Neural cell (in vitro differentiated cells): ENCODE results near the gene PDE3B. TPM values are rescaled to one million over a fixed set of nuclear protein-coding genes. Genes with fewer than 3 reads are reported as not detected.

Source experiments
- H2AFZ ChIP-seq: fragments of 200-600, 300-800 bp; sonication (generic), shearing (Covaris generic); 2 replicates; pipeline ENCODE4 v1.6.0; 2014; ENCODE audit warnings: low read depth, mild to moderate bottlenecking, antibody characterized with exemption, low read length, moderate library complexity
- H3F3A ChIP-seq: fragments of 200-600 bp; shearing (Covaris generic); 2 replicates; pipeline ENCODE4 v1.6.1; 2016; ENCODE audit warnings: mild to moderate bottlenecking, moderate library complexity, mixed read lengths, antibody characterized with exemption, low read length; ENCODE audit not compliant: insufficient read depth, poor library complexity, severe bottlenecking
- H3K27ac ChIP-seq: fragments of 200-600, 300-800 bp; sonication (generic), shearing (Covaris generic); 2 replicates; pipeline ENCODE4 v1.5.1; 2014; ENCODE audit warnings: mild to moderate bottlenecking, low read length, moderate library complexity
- H3K27me3 ChIP-seq: fragments of 300-800, 200-600 bp; sonication (generic), shearing (Covaris generic); 2 replicates; pipeline ENCODE4 v1.6.0; 2014; ENCODE audit warnings: mild to moderate bottlenecking, low read depth, low read length, moderate library complexity; ENCODE audit not compliant: insufficient read depth
- H3K36me3 ChIP-seq: fragments of 300-800, 200-600 bp; sonication (generic), shearing (Covaris generic); 2 replicates; pipeline ENCODE4 v1.5.1; 2014; ENCODE audit warnings: mild to moderate bottlenecking, antibody characterized with exemption, low read length, moderate library complexity; ENCODE audit not compliant: insufficient read depth
- H3K4me2 ChIP-seq: fragments of 300-800, 200-600 bp; sonication (generic), shearing (Covaris generic); 2 replicates; pipeline ENCODE4 v1.6.0; 2014; ENCODE audit warnings: mild to moderate bottlenecking, low read length
- H3K4me3 ChIP-seq: fragments of 300-800, 200-600 bp; sonication (generic), shearing (Covaris generic); 2 replicates; pipeline ENCODE4 v1.5.1; 2014; ENCODE audit warnings: mild to moderate bottlenecking, low read length, moderate library complexity
- H3K79me2 ChIP-seq: fragments of 200-600 bp; shearing (Covaris generic); replicated peaks from 2 replicates; pipeline ENCODE4 v1.6.0; 2014; ENCODE audit warnings: mild to moderate bottlenecking, low read length, moderate library complexity; ENCODE audit not compliant: insufficient read depth
- H3K9ac ChIP-seq: fragments of 300-800, 200-600 bp; sonication (generic), shearing (Covaris generic); 2 replicates; pipeline ENCODE4 v1.6.1; 2016; ENCODE audit warnings: mild to moderate bottlenecking, low read length, mixed read lengths
- H3K9me2 ChIP-seq: fragments of 200-600 bp; shearing (Covaris generic); 2 replicates; pipeline ENCODE4 v1.6.1; 2016; ENCODE audit warnings: mild to moderate bottlenecking, low read length, mixed read lengths; ENCODE audit not compliant: insufficient read depth
- H3K9me3 ChIP-seq: fragments of 200-600, 300-800 bp; sonication (generic), shearing (Covaris generic); 2 replicates; pipeline ENCODE4 v1.6.1; 2016; ENCODE audit warnings: mild to moderate bottlenecking, mixed run types, low read length, moderate library complexity, mixed read lengths
- H4K20me1 ChIP-seq: fragments of 200-600 bp; shearing (Covaris generic); 2 replicates; pipeline ENCODE4 v1.6.1; 2016; ENCODE audit warnings: mild to moderate bottlenecking, mixed run types; ENCODE audit not compliant: insufficient read depth
- CTCF ChIP-seq: fragments of 450-650 bp; IDR thresholded peaks from 2 replicates; pipeline ENCODE4 v1.5.1; 2014; ENCODE audit warnings: antibody characterized with exemption, mild to moderate bottlenecking, moderate library complexity; ENCODE audit not compliant: poor library complexity, severe bottlenecking
- EP300 ChIP-seq: fragments of 450-650 bp; conservative IDR thresholded peaks from 2 replicates; pipeline ENCODE4 v1.6.1; 2014; ENCODE audit warnings: antibody characterized with exemption, mild to moderate bottlenecking, moderate library complexity; ENCODE audit not compliant: poor library complexity, severe bottlenecking
- EZH2 ChIP-seq: fragments of 200-600, 300-800 bp; shearing (Covaris generic), sonication (generic); IDR thresholded peaks from 2 replicates; pipeline ENCODE4 v1.6.1; 2014; ENCODE audit warnings: antibody characterized with exemption, low read length, borderline replicate concordance, mild to moderate bottlenecking; ENCODE audit not compliant: insufficient read depth, poor library complexity, severe bottlenecking
- MXI1 ChIP-seq: fragments of 450-650 bp; conservative IDR thresholded peaks from 2 replicates; pipeline ENCODE4 v1.6.1; 2014; ENCODE audit warnings: antibody characterized with exemption, mild to moderate bottlenecking; ENCODE audit not compliant: poor library complexity, severe bottlenecking
- POLR2AphosphoS5 ChIP-seq: IDR thresholded peaks from 2 replicates; pipeline ENCODE4 v1.6.1; 2012
- RAD21 ChIP-seq: fragments of 450-650 bp; conservative IDR thresholded peaks from 2 replicates; pipeline ENCODE4 v1.6.1; 2014; ENCODE audit warnings: antibody characterized with exemption, mild to moderate bottlenecking, moderate library complexity
- REST ChIP-seq: IDR thresholded peaks from 2 replicates; pipeline ENCODE4 v1.6.1; 2012; ENCODE audit warnings: borderline replicate concordance
- SMC3 ChIP-seq: fragments of 450-650 bp; conservative IDR thresholded peaks from 2 replicates; pipeline ENCODE4 v1.6.1; 2014; ENCODE audit warnings: antibody characterized with exemption, mild to moderate bottlenecking, moderate library complexity; ENCODE audit not compliant: poor library complexity
- TAF1 ChIP-seq: IDR thresholded peaks from 2 replicates; pipeline ENCODE4 v1.6.1; 2012; ENCODE audit warnings: low read depth
- polyA plus RNA-seq: library from polyadenylated mRNA; depleted of rRNA; stranded (reverse); fragments of >200 nt; gene quantifications from 2 replicates; pipeline ENCODE4 v1.2.3, GENCODE V29; 2014

The PDE3B gene
- polyA plus RNA-seq, 1 donor from 2014 or later: 13.8 TPM

GRCh38 chr11:14821031-14821430, 177.4 kb downstream of the PDE3B start:
- Histone ChIP-seq H3K27me3 (no peaks in the 10 kb centered on the region), H3K36me3 (no peaks in the 10 kb centered on the region), H3K4me3 (no peak overlapping the region), H3K9ac (no peak overlapping the region), H3K4me2 (no peak overlapping the region), H3K9me3 (no peaks in the 10 kb centered on the region), H3F3A (no peaks in the 10 kb centered on the region), H3K79me2 (no peaks in the 10 kb centered on the region), H3K9me2 (no peaks in the 10 kb centered on the region), H3K27ac (no peak overlapping the region), H4K20me1 (no peaks in the 10 kb centered on the region), H2AFZ (no peak overlapping the region)
- TF ChIP-seq TAF1: no peak
- TF ChIP-seq POLR2AphosphoS5: no peak
- TF ChIP-seq RAD21: no peak
- no peak for TF ChIP-seq CTCF
- TF ChIP-seq EP300: no peak
- TF ChIP-seq REST: no peak
- TF ChIP-seq EZH2: no peak
- TF ChIP-seq SMC3: no peak
- TF ChIP-seq MXI1: no peak

GRCh38 chr11:14826600-14826999, 183.0 kb downstream of the PDE3B start:
- H3K9ac ChIP-seq: no peak overlapping the region
- no peak overlapping the region for H2AFZ ChIP-seq
- no peaks in the 10 kb centered on the region for H3K36me3 ChIP-seq
- no peak overlapping the region for H3K4me2 ChIP-seq
- no peaks in the 10 kb centered on the region for H3K79me2 ChIP-seq
- no peak for TF ChIP-seq SMC3
- TF ChIP-seq TAF1: no peak
- TF ChIP-seq RAD21: no peak
- TF ChIP-seq POLR2AphosphoS5: no peak
- no peak for TF ChIP-seq REST
- no peak for TF ChIP-seq MXI1
- TF ChIP-seq CTCF: no peak
- no peak for TF ChIP-seq EZH2
- TF ChIP-seq EP300: no peak
- no peak overlapping the region for H3K27ac ChIP-seq
- H3K27me3 ChIP-seq: no peaks in the 10 kb centered on the region
- no peaks in the 10 kb centered on the region for H3F3A ChIP-seq
- H4K20me1 ChIP-seq: no peaks in the 10 kb centered on the region
- no peak overlapping the region for H3K4me3 ChIP-seq
- H3K9me2 ChIP-seq: no peaks in the 10 kb centered on the region
- no peaks in the 10 kb centered on the region for H3K9me3 ChIP-seq
